Mesendoderm (in vitro differentiated cells): Measurements from ENCODE around the gene XXYLT1.

Experiments used
- DNase-seq: peaks from one replicate; pipeline ENCODE4 v3.0.0; 2013
- H2AK5ac ChIP-seq: 2 replicates; pipeline ENCODE4 v1.6.1; 2013; ENCODE audit warnings: low read length, inconsistent platforms
- H2BK120ac ChIP-seq: 2 replicates; pipeline ENCODE4 v1.6.1; 2013; ENCODE audit warnings: low read depth, mild to moderate bottlenecking, low read length, moderate library complexity, mixed read lengths
- H2BK15ac ChIP-seq: replicated peaks from 2 replicates; pipeline ENCODE4 v1.6.1; 2013; ENCODE audit warnings: low read depth, mild to moderate bottlenecking, moderate library complexity
- H2BK5ac ChIP-seq: 2 replicates; pipeline ENCODE4 v1.6.1; 2013; ENCODE audit warnings: low read length, inconsistent platforms
- H3K18ac ChIP-seq: 2 replicates; pipeline ENCODE4 v1.6.1; 2013; ENCODE audit warnings: mild to moderate bottlenecking, low read length, mixed read lengths
- H3K23ac ChIP-seq: one replicate; pipeline ENCODE4 v1.6.1; 2013; ENCODE audit warnings: low read length
- H3K27ac ChIP-seq: 2 replicates; pipeline ENCODE4 v1.5.1; 2013; ENCODE audit warnings: low read depth, mild to moderate bottlenecking, inconsistent platforms, low read length, moderate library complexity
- H3K27me3 ChIP-seq: 2 replicates; pipeline ENCODE4 v1.6.1; 2013; ENCODE audit warnings: low read length, control low read depth, mild to moderate bottlenecking, inconsistent platforms; ENCODE audit not compliant: insufficient read depth, poor library complexity
- H3K36me3 ChIP-seq: 2 replicates; pipeline ENCODE4 v1.6.1; 2013; ENCODE audit warnings: low read length, inconsistent platforms; ENCODE audit not compliant: control insufficient read depth, insufficient read depth
- H3K4ac ChIP-seq: one replicate; pipeline ENCODE4 v1.6.1; 2013; ENCODE audit warnings: low read depth, mild to moderate bottlenecking, low read length, moderate library complexity
- H3K4me1 ChIP-seq: 2 replicates; pipeline ENCODE4 v1.6.1; 2013; ENCODE audit warnings: low read depth, low read length, inconsistent platforms; ENCODE audit not compliant: control insufficient read depth
- H3K4me2 ChIP-seq: 2 replicates; pipeline ENCODE4 v1.6.1; 2013; ENCODE audit warnings: low read length
- H3K4me3 ChIP-seq: 2 replicates; pipeline ENCODE4 v1.5.1; 2013; ENCODE audit warnings: mild to moderate bottlenecking, low read length
- H3K56ac ChIP-seq: one replicate; pipeline ENCODE4 v1.6.1; 2013; ENCODE audit warnings: low read length
- H3K79me1 ChIP-seq: 2 replicates; pipeline ENCODE4 v1.6.1; 2013; ENCODE audit warnings: low read length, inconsistent platforms
- H3K79me2 ChIP-seq: 2 replicates; pipeline ENCODE4 v1.6.1; 2013; ENCODE audit warnings: mild to moderate bottlenecking, low read length; ENCODE audit not compliant: control insufficient read depth, insufficient read depth
- H3K9ac ChIP-seq: 2 replicates; pipeline ENCODE4 v1.6.1; 2013; ENCODE audit warnings: low read length, inconsistent platforms
- H4K5ac ChIP-seq: one replicate; pipeline ENCODE4 v1.6.1; 2013; ENCODE audit warnings: low read length
- H4K8ac ChIP-seq: one replicate; pipeline ENCODE4 v1.6.1; 2013; ENCODE audit warnings: low read depth, mild to moderate bottlenecking, control low read depth, low read length, moderate library complexity
- WGBS: extraction: QIAGEN DNeasy Blood & Tissue Kit; methylation state at CpG from one replicate; pipeline ENCODE4 v1.1.7; 2013; ENCODE audit warnings: low lambda C conversion rate, missing lambda C conversion rate; ENCODE audit not compliant: insufficient coverage; ENCODE audit errors: extremely low coverage; 5-methylcytosine and 5-hydroxymethylcytosine counted together

XXYLT1 gene

DNA sequence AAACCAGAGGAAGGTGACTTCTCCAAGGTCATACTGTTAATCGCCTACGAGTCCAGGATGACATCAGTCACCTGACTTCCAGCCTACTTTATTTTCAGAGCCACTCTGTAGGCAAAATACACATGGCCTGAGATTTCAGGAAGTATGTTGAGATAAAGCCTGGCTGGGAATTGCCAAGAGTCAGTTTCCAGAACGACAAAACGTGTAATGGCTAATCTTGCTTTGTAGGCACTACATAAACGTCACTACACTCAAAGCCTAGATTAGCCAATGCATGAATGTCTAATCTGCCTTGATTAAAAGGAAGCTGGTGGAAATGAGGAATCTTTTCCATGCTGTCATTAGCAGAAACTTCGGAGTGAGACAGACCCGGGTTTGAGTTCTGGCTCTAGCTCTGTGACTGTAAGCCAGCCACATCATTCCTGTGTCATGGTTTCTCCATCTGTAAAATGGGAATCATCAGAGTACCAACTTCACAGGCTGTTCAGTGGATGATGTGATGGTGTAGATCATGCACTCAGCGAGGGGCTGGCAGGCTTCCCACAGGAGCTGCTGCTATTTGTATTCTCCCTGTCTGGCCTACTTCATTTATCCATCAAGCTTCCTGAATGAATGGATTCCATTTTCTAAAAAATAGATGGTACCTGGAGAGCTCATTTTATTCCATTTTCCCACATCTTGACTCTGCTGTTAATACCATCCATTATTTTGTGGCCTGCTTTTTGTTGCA lies 241.9 kb downstream of the XXYLT1 start:
- peaks cover 18% of the 10 kb centered on the region for H3K4me1 ChIP-seq
- no CpG with 5 or more reads among the region's 8 CpGs for WGBS
- H3K4me3 ChIP-seq = no peak overlapping the region
- H3K79me2 ChIP-seq = no peaks in the 10 kb centered on the region
- H4K5ac ChIP-seq = no peak overlapping the region
- no peak overlapping the region for H3K27ac ChIP-seq
- no peaks in the 10 kb centered on the region for H3K27me3 ChIP-seq
- no peak overlapping the region for H3K23ac ChIP-seq
- no peak overlapping the region for H3K56ac ChIP-seq
- H3K9ac ChIP-seq = no peak overlapping the region
- H2BK15ac ChIP-seq = no peak overlapping the region
- DNase-seq = no peak
- H3K4ac ChIP-seq = no peak overlapping the region
- H3K4me2 ChIP-seq = no peak overlapping the region
- no peaks in the 10 kb centered on the region for H3K36me3 ChIP-seq
- no peak overlapping the region for H3K18ac ChIP-seq
- H2BK5ac ChIP-seq = no peak overlapping the region
- H4K8ac ChIP-seq = no peak overlapping the region
- no peaks in the 10 kb centered on the region for H3K79me1 ChIP-seq
- H2AK5ac ChIP-seq = no peak overlapping the region
- H2BK120ac ChIP-seq = no peak overlapping the region

DNA sequence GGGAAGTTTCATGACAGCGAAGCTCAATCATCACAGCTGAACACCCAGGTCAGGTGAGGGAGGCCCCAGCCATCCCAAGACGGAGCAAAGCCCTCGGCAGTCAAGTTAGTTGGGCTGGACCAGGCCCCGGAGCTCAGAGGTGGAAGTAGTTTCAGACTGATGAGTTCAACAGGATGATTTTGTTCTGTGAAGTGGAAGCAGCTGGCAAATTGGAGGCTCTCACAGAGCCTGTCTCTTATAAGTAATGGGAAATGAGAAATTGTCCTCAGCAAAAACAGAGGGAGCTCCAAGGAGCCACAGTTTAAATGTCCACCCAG lies 245.1 kb downstream of the XXYLT1 start:
- Histone ChIP-seq H3K4me3 (no peak overlapping the region), H2BK120ac (no peak overlapping the region), H3K4me1 (no peaks in the 10 kb centered on the region), H3K79me2 (no peaks in the 10 kb centered on the region), H3K18ac (no peak overlapping the region), H3K56ac (no peak overlapping the region), H3K4ac (no peak overlapping the region), H3K4me2 (no peak overlapping the region), H3K23ac (no peak overlapping the region), H3K9ac (no peak overlapping the region), H2BK15ac (no peak overlapping the region), H3K27ac (no peak overlapping the region), H2BK5ac (no peak overlapping the region), H3K79me1 (no peaks in the 10 kb centered on the region), H3K27me3 (no peaks in the 10 kb centered on the region), H2AK5ac (no peak overlapping the region), H4K8ac (no peak overlapping the region), H4K5ac (no peak overlapping the region), H3K36me3 (no peaks in the 10 kb centered on the region)
- no CpG with 5 or more reads among the region's 4 CpGs for WGBS
- DNase-seq = no peak

DNA sequence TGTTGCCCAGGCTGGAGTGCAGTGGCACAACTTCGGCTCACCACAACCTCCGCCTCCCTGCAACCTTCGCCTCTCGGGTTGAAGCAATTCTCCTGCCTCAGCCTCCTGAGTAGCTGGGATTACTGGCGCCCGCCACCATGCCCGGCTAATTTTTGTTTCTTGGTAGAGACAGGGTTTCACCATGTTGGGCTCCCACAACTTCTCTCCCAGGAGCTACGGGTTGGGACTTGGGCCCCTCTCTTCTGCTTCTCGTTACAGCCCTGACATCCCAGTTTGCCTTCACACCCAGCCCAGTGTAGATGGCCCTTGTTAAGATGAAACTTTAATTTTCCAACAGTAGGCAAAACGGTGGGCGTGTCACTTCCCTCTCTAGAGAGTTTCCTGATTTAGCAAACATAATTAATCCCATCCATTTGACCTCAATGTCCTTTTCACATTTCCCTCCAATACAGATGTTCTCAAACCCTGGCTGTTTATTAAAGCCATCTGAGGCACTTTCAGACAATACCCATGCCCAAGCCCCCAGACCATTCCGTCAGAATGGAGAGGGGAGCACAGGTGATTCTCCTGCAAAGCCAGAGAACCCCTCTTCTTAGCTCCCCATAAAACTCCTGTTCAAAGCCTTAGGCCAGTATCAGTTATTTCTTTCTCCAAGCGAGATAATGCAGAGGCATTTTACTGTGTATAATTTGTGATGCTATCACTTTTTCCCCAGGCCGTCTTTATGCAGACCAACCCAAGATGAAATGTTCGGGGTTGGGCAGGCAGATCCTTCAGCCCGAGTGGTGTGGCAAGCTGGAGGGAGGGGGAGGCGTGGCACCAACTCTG lies 245.7 kb downstream of the XXYLT1 start:
- Histone ChIP-seq H3K4me3 (no peak overlapping the region), H3K23ac (no peak overlapping the region), H4K8ac (no peak overlapping the region), H3K36me3 (no peaks in the 10 kb centered on the region), H3K4me2 (no peak overlapping the region), H2BK15ac (no peak overlapping the region), H3K56ac (no peak overlapping the region), H3K79me1 (no peaks in the 10 kb centered on the region), H2BK5ac (no peak overlapping the region), H4K5ac (no peak overlapping the region), H3K18ac (no peak overlapping the region), H2AK5ac (no peak overlapping the region), H3K4me1 (no peaks in the 10 kb centered on the region), H3K79me2 (no peaks in the 10 kb centered on the region), H3K4ac (no peak overlapping the region), H3K9ac (no peak overlapping the region), H2BK120ac (no peak overlapping the region), H3K27me3 (no peaks in the 10 kb centered on the region), H3K27ac (no peak overlapping the region)
- no peak for DNase-seq
- WGBS = no CpG with 5 or more reads among the region's 17 CpGs

- no peak overlapping the region for H3K4me3 ChIP-seq
- H3K36me3 ChIP-seq = no peaks in the 10 kb centered on the region
- H3K23ac ChIP-seq = no peak overlapping the region
- H2BK5ac ChIP-seq = no peak overlapping the region
- no peak overlapping the region for H4K8ac ChIP-seq
- no peak overlapping the region for H4K5ac ChIP-seq
- no peak overlapping the region for H3K4me2 ChIP-seq
- no peak overlapping the region for H2AK5ac ChIP-seq
- no peak overlapping the region for H3K27ac ChIP-seq
- H2BK120ac ChIP-seq = no peak overlapping the region
- H3K79me2 ChIP-seq = no peaks in the 10 kb centered on the region
- no peak overlapping the region for H3K9ac ChIP-seq
- no CpG with 5 or more reads among the region's 11 CpGs for WGBS
- no peak overlapping the region for H3K18ac ChIP-seq
- no peak overlapping the region for H2BK15ac ChIP-seq
- no peak for DNase-seq
- no peak overlapping the region for H3K56ac ChIP-seq
- H3K79me1 ChIP-seq = no peaks in the 10 kb centered on the region
- H3K27me3 ChIP-seq = no peaks in the 10 kb centered on the region
- no peak overlapping the region for H3K4ac ChIP-seq
- H3K4me1 ChIP-seq = no peaks in the 10 kb centered on the region
Measured at GRCh38 chr3:195023989-195024388, 247.0 kb downstream of the XXYLT1 start.

DNA sequence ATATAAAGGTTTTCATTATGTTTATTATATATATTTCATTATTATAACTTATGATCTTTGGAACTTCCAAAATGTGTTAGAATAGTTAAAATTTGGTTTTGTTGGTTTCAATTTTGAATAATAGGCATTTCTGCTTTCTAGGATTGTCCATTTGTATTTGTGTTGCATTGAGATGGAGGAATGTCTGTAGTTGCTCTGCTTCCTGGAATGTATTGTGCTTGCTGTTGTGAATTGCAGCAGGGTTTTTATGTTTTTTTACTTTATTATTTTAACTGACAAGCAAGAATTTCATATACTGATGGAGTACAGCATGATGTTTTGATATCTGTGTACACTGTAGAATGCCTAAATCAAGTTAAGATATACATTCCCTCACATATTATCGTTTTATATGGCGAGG lies 247.4 kb downstream of the XXYLT1 start:
- H3K18ac ChIP-seq = no peak overlapping the region

More for the DNA sequence above, 247.4 kb downstream of the XXYLT1 start:
- Histone ChIP-seq H2AK5ac (no peak overlapping the region), H3K79me1 (no peaks in the 10 kb centered on the region), H3K79me2 (no peaks in the 10 kb centered on the region), H2BK5ac (no peak overlapping the region), H2BK120ac (no peak overlapping the region), H4K5ac (no peak overlapping the region), H3K4ac (no peak overlapping the region), H4K8ac (no peak overlapping the region), H3K23ac (no peak overlapping the region), H3K9ac (no peak overlapping the region), H3K4me2 (no peak overlapping the region), H3K56ac (no peak overlapping the region), H3K36me3 (no peaks in the 10 kb centered on the region), H3K4me1 (no peaks in the 10 kb centered on the region), H3K27ac (no peak overlapping the region), H3K4me3 (no peak overlapping the region), H3K27me3 (no peaks in the 10 kb centered on the region), H2BK15ac (no peak overlapping the region)
- DNase-seq = no peak
- no CpG with 5 or more reads among the region's 2 CpGs for WGBS
